Measurements from ENCODE around the gene DGUOK.
A peak's percentile ranks its signal among the peaks of the same experiment; 100 is the strongest.

DGUOK gene

DNA sequence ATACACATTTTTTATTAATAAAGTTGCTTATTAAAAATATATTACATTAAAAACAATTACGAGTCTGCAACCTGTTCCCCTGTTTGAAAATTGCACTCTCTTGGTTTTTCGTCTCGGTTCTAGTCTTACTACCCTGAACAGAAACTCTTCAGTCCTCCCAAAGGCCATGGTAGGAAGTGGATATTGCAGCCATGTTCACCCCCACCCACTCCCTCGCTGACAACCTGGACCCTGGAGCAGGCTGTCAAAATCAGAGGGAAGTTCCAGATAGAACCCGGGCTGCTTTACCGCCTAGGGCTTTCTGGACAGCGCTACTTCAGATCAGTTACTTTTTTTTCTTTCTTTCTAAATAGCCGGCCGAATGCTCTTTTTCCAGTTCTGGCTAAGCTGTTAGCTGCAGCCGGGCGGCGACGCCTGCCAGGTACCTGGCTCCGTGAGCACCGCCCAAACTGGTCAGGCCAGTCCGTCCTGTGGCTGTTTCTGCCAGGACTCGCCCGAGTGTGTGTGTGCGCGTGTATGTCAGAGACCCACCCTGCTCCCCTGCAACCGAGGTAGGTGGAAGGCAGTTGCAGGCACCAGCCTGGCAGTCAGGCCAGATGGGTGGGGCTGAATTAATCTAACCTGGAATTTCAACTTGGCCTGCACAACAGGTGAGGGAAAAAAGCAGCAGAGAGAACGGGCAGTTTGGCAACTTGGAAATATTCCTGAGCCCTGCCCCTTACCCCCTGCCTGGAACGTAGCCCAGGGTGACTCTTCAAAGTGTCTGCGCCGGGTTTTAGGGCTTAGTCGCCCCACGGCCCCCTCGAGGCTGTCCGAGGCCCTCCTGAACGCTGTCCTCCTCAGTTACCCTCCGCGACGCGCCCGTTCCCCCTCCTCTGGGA is 56.9 kb downstream of the DGUOK start:
- DNase-seq: peak; percentile 64

DNA sequence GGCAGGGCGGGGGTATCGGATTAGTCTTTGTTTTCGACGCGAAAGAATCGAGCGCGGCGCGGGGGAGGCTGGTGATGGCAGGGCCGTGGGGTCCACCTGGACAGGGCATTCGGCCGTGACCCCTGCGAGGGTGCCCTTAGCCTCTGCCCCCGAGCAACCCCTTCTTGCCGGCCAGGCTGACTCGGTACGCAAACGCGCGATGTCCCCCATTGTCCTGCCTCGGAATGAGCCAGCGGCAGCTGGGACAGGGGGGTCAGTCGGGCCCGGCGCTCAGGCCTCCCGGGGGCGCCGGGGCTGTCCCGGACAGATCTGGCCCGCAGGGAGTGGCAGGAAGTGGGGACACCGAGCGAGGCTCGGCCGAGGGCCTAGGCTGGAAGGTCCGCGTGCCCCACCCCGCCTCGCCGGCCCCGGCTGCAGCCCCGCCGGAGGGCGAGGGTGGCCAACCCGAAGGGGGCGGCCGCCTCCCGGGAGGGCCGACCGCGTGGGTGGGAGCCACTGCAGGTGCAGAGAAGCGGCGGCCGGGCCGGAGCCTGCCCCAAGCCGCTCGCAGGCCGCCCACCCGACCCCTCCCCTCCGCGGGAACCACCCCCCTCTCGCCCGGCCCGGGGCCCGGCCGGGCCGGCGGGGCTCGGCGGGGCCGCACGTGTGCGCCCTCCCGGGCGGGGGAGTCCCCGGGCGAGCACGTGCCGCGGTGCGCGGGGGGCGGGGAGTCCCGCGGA is 57.7 kb downstream of the DGUOK start, which contains the start of gene TET3:
TSS of gene TET3 (plus strand) at position 708 of the 719 bp plus-strand sequence. CDS start 1,494 bp downstream, outside the sequence.
- DNase-seq: peak; percentile 48

DNA sequence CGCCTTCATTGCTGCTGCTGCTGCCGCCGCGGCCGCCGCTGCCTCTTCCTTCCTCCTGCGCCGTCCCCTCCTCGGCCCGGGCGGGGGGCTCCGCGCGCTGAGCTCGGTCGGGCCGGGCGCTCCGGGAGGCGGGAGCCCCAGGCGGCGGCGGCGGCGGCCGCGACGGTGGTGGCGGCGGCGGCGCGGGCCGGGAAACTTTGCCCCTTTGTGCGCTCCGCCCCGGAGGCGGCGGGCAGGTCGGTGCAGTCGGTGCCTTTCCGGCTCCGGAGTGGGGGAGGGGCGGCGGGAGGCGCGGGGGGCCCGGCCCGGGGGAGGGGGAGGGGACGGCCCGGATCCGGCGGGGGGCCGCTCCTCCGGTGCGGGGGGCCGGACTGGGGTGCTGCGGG is 58.2 kb downstream of the DGUOK start:
- peak; percentile 66 for DNase-seq

DNA sequence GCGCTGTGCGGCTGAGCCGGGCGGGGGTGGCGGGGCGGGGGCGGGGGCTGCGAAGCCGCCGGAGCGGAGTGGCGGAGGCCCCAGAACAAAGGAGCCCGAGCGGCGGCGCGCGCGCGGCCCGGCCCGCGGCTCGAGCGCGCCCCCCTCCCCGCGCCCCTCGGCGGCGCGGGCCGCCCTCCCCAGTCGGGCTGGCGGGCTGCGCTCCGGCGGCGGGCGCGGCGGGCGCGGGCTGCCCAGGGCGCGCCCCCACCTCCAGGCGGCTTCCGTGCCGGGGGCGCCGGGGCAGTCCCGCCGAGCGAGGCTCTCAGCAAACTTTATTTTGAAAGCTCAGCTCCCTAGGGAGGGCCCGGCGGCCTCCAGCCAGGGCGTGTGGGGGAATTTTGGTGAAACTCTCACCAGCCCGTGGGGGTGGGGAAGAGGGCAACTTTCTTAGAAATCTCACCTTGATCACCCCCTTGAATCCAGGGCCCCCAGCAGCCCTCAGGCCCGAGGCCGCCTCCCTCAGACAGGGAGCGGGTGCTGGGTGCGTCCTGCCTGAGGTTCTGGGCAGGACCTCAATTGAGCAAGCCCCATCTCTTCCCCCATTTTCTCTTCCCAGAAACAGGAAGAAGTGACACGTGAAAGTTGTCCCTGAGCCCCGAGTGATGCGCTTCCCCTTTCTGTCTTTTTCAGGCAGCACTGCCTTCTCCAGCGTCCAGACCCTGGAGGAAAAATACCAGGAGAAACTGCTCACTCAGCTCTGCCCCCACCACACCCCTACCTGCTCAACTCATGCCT is 58.8 kb downstream of the DGUOK start:
- peak; percentile 65 for DNase-seq

DNA sequence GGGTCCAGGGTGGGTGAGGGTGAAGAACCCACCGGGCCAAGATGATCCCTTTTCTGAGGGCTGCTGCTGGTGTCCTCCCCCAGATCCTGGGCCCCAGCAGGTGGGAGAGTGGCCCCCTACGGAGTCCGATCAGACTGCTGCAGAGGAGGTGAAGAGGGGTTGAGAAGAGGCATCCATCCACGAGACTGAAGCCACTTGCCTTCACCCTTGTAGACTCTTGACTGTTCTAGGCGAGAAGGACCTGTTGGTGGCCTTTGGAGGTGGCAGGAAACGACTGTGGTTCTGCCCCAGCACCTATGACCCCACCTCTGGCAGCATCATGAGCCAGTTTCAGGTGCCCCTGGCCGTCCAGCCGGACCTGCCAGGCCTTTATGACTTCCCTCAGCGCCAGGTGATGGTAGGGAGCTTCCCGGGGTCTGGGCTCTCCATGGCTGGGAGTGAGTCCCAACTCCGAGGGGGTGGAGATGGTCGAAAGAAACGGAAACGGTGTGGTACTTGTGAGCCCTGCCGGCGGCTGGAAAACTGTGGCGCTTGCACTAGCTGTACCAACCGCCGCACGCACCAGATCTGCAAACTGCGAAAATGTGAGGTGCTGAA is 59.5 kb downstream of the DGUOK start:
- DNase-seq: peak; percentile 19

DNA sequence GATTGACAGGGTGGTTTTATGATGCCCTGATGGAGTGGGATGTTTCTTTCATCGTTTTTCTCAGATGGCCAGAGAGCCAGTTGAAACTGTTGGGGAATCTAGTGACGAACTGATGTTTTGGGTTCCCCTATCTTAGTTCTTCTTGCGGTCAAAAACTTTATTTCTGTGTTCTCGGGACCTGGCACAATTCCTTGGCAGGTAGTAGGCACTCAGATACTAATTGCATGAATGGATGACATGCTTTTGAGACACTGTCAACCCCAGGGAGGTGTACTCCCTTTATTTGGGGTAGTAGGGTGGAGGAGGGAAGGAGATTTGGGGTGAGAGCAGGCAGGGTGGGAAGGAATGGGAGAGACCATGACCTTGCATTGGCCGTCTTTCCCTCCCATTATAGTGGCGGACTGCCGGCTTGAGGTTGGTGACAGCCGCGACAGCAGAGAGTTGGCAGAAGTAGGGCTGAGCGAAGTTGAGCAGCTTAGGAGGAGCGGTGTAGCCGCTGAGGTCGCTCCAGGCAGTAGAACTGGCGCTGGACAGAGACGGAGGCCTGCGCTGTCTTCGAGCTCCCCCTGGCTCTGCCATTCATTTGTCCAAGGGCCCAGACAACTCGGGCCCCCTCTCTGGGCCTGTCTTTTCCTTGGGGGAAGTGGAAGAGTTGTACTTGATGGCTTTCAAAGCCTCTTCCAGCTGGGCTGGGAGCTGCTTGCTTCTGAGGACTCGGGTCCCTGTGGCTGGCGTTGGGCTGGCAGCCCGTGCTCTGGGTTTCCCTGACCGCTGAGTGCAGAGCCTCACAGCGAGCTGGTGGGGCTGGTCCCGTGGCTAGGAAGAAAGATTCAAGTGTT is 60.6 kb downstream of the DGUOK start:
- DNase-seq: no peak

DNA sequence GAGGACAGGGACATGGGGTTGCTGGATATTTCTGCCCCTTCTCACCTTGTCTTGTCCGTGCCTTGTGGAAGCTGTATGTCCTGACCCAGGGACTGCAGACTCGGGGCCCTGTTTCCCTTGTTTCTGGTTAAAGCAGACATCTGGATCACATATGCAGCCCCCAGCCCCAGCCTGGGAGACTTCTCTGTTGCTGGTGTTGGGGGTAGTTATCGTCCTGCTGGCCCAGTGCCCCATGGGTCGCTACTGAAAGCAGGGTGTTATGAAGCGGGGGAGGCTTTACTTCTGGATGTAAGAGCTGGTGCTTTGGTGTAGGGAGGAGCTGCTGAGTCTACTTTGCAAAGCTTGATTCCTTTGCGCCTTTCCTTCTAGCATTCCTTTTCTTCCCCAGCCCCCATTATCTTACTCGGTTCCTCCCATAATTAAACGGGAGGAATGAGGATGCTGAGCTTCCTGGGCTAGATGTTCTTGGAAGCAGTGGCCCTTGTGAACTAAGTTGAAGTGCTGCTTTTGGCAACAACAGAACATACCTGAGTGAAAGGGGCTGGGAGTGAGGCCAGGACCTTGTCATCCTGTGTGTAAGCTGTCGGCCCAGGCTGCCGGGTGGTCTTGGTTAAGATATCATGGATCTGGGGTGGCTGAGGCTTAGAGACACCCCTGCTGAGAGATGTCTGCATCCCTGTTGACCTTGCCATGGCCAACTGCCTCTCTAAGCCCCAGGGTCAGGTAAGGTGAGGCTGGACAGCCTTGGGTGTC is 61.4 kb downstream of the DGUOK start:
- no peak for DNase-seq

DNA sequence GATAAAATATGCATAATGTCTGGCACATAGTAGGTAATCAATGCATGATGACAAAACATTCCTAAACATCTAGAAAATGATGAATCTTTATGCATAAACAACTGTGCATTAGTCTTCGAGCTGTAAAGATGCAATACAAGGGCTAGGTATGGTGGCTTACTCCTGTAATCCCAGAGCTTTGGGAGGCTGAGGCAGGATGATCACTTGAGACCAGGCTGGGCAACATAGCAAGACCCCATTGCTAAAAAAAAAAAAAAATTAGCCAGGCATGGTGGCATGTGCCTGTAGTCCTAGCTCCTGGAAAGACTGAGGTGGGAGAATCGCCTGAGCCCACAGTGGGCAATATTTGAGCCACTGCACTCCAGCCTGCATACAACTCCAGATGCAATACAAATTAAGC is 63.3 kb downstream of the DGUOK start:
- DNase-seq: no peak

DNA sequence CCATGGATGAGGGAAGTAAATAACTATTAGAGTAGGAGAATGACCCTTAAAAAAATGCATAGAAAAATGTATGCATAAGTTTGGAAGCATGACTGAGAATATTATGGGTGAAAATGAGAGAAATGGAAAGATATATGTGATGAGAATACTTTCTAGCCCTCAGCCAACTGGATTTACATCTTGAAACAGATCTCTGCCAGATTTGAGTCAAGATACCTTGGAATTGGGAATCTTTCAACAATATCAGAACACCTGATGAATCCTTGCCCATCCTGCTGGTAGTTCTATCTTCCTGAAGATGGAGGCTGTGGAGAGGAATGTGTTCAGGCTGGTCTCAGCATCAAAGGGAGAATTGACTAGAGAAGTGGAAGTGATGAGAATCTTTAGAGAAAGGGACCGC is 63.9 kb downstream of the DGUOK start:
- no peak for DNase-seq

DNA sequence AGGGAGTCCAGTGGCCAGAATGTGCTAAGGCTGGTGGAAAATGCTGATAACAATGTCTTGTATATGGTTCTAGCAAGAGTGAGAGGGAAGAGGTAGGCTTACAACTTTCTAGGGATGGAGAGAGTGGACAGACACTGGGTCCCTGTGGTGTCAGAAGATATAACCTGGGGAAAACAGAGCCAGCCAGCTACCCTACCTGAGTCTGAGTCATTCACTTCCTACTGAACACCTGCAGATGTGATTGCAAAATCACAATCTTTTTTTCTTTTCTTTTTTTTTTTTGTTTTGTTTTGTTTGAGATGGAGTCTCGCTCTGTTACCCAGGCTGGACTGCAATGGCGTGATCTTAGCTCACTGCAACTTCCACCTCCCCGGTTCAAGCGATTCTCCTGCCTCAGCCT is 65.4 kb downstream of the DGUOK start:
- DNase-seq: no peak

DNA sequence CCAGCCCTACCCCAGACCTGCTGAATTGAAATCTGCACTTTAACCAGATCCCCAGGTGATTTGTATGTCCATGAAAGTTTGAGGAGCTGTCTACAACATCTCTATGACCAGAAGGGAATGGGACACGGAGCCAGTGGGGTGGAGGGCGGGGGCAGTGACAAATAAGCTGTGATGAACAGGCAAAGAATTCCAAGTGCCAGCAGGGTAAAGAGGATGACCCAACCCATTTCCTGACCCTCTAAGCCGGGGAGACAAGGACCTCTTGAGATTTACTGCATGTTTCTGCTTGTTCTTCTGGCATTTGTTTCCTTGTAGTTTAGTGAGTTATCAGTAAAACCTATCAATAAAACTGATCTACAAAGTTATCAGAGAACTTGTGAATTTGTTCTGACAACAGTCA is 66.7 kb downstream of the DGUOK start:
- DNase-seq: no peak

DNA sequence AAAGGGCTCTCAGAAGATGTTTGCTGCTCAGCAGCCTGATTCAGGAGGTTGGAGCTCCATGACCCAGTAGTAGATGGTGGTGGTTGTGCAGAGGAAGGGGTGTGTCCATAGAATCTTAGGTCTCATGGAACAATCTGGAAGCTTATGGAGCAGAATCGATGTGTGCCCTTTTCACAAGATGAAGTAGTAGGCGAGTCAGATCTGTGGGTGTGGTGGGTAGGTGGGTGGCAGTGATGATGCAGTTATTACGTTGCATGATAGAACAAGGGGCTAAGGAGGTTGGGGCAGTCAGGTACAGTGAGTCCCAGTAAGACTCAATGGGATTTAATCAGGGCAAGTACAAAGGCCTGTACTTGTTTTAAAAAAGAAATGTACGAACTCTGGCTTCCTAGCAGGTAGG is 67.1 kb downstream of the DGUOK start:
- no peak for DNase-seq

DNA sequence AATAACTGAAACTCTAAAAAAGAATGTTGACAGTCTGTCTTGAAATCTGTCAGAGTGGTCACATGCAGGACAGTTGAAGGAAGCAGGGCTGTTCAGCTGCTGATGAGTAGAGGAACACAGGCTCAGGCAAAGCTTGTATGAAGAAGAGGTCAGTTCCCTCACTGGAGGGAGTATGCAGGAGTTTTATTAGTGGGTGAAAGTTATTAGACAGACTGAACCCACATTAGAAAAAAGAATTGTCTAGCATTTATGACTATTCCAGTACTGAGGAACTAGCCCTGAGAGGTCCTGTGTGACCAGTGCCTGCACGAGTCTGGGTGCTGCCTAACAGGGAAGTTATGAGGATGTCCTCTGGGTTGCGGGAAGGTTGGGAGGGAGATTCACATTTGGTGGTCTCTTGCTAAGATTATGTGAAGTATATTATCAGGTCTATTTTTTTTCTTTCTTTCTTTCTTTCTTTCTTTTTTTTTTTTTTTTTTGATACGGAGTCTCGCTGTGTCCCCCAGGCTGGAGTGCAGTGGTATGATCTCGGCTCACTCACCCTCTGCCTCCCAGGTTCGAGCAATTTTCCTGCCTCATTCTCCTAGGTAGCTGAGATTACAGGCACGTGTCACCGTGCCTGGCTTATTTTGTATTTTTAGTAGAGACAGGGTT is 67.6 kb downstream of the DGUOK start:
- DNase-seq: no peak

DNA sequence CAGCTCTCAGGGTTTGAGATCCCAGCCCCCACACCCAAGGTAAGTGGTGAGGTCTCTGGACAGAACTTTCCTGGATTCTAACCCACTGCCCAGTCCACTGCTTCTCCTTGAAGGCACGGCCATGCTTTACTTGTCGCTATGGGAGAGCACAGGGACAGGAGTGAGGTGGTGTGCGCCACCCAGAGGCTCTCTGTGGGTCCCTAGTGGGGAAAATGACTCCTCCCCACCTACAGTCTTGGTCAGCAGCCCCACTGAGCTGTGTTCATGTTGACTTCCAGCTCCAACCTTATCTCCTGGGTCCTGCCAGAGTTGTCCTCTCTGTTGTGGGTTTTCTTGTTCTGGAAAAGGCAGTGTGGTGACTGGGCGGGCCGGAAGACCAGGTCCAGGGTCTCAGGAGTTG is 69.1 kb downstream of the DGUOK start:
- no peak for DNase-seq

DNA sequence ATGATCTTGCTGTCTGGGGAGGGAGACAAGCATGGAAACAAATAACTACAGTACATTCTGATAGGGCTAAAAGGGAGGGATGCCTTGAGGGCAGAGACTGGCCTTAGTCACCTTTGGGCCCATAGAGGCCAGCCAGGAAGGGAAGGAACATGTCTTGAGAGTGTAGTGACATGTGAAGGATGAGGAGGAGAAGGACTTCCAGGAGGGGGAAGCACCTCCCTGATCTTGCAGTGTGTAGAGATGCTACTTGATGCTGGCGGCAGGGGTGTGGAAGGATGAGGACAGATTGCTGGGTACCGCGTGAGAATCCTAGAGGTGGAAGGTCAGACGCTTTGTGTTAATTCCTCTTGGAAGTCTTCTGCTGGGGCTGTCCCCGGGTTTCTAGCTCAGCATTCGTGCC is 71.1 kb downstream of the DGUOK start:
- no peak for DNase-seq

DNA sequence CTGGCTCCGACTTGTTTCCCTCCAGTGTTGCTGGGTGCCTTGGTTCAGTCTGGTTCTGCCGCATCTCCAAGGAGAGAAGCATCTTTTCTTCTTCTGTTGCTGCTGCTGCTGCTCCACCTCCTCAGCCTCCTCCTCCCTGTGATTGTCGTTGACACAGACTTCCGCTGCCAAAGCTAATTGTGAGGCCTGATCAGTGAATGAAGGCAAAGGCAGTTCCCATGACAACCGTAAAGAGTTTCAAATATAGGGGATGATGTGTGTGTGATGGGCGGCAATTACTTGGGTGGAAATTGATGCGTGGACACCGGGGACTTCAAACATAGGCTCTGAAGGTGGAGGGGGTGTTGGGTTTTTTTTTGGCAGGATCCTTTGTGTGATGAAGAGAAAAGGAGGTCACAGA is 71.8 kb downstream of the DGUOK start:
- DNase-seq: no peak

DNA sequence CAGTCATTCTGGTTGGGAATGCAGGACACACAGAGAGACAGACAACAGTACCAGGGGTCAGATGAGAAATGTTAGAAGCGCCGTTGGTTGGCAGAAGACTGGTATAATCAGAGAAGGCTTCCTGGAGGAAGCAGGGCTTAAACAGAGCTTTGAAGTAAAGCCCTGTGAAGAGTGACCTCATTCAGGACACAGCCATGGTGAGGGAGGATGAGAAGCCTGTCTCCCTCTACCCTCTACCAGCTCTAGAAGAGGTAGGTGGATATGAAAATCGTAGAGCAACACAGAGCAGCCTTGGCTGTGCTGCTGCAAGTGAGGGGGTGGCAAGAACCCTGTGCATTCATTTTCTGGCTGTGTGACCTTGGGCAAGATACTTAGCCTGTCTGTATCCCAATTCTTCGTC is 72.3 kb downstream of the DGUOK start:
- DNase-seq: no peak

DNA sequence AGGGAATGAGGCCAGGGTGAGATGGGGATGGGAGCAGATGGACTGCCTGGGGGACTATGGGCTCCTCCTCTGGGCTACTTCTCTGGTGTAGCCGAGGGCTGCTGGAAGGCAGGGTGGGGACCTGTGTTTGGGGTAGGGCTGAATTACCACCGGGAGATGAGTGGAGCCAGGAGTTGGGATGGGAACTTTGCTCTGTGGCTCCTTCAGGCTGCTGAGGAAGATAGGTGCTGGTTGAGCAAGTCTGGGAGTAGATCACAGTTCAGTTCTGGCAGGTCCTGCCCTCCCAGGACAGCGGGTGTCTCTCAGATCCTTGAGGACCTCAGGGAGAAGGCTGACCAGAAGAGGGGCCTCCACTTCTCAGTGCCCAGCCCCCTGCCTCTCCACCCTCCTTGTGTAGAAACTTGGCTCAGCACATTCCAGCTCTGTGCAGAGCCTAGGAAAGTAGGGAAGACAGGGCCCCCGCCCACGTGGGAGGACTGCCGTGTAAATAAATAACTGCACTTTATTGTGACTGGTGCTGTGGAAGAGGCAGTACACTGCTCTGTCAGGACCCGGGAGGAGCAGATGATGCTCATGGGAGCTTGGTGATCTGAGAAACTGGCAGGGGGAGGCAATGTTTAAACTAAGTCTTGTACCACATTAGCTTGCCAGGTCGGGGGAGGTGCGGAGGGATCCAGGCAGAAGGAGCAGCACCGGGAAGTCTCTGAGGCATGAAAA is 73.4 kb downstream of the DGUOK start:
- peak; percentile 27 for DNase-seq

DNA sequence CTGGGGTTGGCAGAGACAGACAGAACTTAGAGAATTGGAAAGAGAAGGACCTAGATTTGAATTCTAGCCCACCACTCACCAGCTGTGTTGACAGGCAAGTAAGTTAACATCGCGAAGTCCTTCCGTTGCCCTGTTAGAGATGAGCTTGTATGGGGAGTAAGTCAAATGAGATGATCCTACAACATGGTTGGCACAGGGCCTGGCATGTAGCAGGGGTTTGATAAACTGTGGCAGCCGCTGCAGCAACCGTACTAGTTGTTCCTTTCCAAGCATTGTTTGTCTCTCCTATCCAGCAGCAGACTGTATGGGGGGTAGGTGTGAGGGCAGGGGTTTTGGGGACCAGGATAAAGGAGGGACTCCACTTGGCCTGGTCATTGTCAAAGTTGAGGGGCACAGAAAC is 74.0 kb downstream of the DGUOK start:
- no peak for DNase-seq

DNA sequence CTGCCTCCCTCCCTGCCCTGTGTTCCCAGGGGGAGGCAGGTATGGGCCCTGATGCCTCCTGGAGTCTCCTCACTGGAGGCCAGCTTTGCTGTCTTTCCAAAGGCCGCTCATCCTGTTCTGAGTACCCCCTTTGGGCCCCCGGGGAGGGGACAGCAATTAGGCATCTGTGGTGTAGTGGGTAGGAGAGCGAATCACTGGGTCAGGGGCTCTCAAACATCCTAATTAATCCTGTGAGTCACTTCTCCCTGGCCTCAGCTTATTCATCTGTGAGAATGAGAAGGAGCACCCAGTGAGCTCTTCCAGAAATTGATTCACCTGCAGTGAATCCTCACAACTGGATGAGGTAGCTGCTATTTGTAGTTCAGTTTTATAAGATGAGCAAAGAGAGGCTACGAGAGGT is 74.4 kb downstream of the DGUOK start:
- DNase-seq: peak; percentile 55
